ENCODE results near the gene GAL.

GRCh38 chr11:68710409-68710808 is 26.1 kb downstream of the GAL start:
- no peak for TF ChIP-seq CTCF (IDR thresholded peaks at IDR 0.05)
- TF ChIP-seq POLR2AphosphoS5 (IDR thresholded peaks at IDR 0.05): no peak
- no peak for TF ChIP-seq EP300 (IDR thresholded peaks at IDR 0.05)
- no peak for TF ChIP-seq POLR2A (IDR thresholded peaks at IDR 0.05)
